ENCODE data around the gene GNB5.

Gene GNB5

DNA sequence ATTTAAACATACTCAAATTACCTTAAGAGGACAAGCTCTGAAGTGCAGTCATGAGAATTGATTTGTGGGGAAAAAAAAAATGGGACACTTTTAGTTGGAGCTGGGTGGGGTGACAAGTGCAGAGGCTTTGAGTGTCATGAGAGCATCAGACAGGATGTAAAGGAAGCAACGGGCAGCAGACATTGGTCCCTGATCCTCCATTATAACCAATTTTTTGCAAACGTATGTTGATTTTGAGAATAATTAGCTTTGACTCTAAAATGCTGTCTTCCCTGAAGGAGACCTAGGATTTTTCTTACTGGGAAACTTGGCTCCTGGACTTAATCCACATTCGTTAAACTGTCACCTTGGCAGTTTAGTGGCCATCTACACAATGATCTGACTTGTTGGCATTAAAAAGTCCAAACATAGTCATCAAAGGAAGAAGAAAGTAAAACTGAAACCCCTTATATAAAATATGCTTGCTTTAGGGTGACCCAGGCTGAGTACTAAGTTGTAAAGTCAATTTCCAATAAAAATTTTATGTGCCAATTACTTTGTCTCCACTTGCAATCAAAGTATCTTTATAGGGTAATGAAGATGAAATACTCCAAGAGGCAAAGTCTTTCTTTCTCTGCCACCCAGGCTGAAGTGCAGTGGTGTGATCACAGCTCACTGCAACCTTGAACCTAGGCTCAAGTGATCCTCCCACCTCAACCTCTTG, 124.2 kb downstream of the GNB5 start:
- no peak for DNase-seq (ENCODE audit: low read depth, low spot score)

All from ELF-1 (cell line).